ENCODE results near the gene SLC29A4.
"Not testable (repeated sequence)": the region's sequence is repeated elsewhere in the genome, so short reads cannot be mapped to it uniquely, and the experiment has no call there.

GRCh38 chr7:5269992-5270657 is 12.6 kb upstream of the SLC29A4 start:
- not testable (repeated sequence) for TF ChIP-seq CTCF (optimal IDR thresholded peaks at IDR 0.05 in 1 of 3, IDR thresholded peaks at IDR 0.05 in 1 of 3, conservative IDR thresholded peaks at IDR 0.05 in 1 of 3; ENCODE audit: extremely low read depth in 1 of 3, insufficient read depth in 2 of 3, low read length in 3 of 3); EZH2 (IDR thresholded peaks at IDR 0.05; ENCODE audit: low read length)

All from keratinocyte (primary cell).